Activated T-helper 1 cell treated with anti-CD3 and anti-CD28 coated beads, Interleukin-2, amount 50 U/mL, for 16 hours (primary cell): Measurements from ENCODE around the gene ETV6.

Experiments
- DNase-seq, 2 donors: peaks; one replicate each; pipeline ENCODE4 v3.0.0-alpha.2; 2020; ENCODE audit warnings: low read depth in 1 of 2, low spot score in 1 of 2

ETV6 gene

DNA sequence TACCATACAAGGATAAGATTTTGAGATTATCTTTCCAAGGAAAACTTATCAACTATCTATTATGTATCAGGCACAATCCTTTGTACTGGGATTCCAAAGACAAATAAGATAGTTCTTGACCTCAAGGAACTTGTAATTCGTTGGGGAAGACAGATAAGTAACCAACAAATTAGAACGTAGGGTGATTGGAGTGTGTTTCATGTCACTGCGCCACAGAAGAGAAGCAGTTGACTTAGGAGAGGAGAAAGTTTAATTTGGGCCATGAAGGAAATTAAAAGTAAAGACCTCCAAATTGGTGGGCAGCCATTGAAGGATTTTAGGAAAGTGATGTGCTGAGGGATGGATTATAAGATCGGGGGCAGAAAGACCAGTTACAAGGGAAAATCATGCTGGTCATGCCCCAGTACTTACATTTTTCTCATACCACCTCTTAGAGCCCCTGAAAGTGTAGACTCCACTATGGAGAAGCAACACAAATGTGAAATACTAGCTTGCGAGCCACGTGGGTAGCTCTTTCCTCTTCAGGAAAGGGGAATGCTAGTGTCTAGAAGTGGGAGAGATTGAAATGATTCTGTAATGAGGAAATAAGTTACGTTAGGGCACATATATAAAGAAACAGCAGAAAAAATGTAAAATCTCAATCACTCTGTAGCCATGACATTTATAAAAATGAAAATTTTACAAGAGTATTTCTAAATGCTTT, 148.7 kb downstream of the ETV6 start:
- no peak for DNase-seq

DNA sequence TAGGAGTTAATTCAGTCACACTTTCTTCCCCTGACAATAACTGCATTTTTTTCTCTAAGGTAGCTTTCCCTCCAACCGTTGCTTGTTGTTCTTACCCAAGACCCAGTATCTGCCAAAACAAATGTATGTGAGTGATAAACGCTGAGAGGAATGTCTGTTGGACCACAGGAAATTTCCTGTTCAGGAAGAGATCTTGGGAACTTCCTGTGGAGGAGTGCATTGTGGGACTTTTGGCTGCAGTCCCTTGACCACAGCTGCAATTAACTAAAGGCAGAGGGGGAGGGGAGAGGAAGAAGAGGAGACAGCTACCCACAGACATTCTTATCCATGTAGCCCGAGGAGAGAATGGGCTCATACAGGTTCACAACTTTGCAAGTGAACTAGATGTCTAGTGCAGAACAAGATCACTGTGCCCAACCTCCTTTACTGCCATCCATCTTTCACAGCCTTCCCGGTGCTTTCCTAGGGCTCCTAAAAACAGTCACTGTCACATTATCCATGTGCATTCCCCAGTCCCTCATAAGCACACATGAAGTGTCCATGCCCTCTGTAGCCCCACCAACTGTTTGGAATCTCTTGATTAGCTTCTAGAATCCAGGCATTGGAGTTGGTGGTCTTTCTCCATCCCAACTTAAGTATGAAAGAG, 149.5 kb downstream of the ETV6 start:
- DNase-seq: no peak

DNA sequence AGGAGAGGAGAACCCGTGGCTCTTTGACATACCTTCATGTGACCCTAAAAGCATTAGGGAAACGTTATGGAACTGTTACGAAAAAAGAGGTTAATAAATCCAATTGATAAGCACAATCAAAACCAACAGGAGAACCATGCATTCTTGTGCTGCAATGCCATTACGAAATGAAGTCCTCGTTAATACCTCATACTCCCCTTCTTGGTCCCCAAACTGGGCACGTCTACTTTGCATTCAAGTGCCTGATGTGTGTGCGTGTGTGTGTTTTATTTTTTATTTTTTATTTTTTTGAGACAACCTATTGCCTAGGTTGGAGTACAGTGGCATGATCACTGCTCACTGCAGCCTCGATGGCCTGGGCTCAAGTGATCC, 150.0 kb downstream of the ETV6 start:
- no peak for DNase-seq

DNA sequence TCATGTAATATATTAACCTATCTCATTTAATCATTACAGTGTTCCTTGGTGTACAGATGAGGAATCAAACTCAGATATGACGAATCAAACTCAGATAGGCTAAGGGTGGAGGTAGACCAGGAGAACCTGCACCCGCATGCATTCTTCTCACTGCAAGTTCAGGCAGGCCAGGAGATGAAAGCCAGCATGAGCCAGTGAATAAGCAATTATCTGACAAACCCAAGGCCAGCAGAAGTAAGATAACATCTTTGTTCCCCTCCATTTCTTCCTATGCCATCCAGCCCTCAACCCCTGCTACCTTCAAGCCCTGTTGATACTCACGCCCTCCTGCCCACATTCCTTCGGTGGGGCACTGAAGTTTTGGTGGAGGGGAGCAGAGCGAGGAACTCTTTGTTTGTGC, 152.2 kb downstream of the ETV6 start:
- DNase-seq: no peak

DNA sequence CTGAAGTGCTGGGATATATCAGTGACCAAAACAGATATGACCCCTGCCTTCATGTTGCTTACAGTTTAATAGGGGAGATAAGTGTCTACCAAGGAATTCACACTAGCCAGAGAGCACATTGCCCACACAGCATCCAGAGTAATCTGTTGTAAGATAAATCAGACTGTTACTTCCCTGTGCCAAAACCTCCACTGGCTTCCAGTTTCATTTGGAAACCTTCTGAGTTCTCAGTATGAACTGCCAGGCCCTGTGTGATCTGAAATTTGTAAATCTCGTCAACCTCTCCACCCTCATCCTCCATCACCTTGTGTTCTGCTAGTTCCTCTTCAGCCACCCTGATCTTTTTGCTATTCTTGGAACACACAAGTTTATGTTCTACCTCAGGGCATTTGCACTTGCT, 154.7 kb downstream of the ETV6 start:
- no peak for DNase-seq

DNA sequence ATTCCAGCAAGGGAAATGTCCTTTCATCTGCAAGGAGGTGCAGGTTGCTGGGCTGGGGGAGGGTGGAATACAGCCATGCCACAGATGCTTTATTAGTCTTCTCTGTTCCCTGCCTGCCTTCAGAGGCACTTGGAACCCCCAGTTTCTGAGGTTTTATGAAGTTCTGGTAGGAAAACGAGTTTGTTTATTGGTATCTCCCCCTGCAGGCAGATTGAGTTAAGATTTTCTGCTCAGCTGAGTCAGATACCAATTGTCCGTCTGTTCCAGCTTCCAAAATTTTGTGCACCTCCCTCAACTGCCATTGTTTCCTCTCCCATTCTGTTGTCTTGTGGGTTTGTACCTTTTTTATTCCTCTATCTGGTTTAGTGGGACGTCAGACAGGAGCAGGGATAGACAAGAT, 155.6 kb downstream of the ETV6 start:
- DNase-seq: no peak

DNA sequence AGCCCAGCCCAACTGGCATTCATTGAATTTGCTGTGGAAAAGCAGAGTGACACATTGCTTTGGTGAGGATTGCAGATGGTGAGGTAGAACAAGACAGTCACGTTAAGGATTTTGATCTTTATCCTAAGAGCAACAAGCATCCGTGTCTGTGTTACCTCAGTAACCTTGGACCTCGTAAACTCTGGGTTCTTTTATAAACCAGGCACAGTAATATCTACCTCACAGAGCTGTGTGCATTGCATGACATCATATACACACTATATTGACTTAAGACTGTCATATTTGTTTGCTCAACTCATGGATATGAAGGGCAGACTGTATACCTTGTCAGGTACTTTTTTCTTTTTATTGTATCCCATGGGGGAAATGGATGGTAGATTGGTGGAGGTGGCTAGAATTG, 156.2 kb downstream of the ETV6 start:
- no peak for DNase-seq

DNA sequence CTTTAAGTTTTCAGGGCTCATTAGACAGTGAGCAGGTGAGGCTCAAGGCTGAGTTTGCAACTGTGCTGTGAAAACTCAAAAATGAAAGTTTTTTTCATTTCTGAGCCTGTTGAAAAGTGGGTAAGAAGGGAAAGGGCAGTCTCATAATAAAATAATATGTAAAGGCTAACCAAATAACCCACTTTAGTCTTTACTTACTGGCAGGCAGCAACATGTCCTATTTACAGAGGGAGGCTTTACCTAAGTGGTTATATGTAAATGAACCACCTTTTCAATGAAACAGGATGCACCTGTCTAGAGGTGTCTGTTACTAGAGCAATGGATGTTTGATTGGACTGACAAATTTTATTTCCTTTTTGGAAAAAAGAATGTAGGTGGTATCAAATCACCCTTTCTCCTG, 158.0 kb downstream of the ETV6 start:
- DNase-seq: no peak

DNA sequence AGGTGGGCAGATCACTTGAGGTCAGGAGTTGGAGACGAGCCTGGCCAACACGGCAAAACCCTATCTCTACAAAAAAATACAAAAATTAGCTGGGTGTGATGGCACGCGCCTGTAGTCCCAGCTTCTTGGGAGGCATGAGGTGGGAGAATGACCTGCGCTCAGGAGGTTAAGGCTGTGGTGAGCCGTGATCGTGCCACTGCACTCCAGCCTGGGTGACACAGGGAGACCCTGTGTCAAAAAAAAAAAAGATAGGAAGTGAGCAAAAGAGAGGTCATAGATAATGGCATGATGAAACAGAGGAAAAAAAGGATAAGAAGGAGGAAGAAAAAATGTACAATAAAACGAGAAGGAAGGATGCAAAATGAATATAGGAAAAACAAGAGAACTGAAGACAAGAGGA, 159.5 kb downstream of the ETV6 start:
- DNase-seq: no peak

DNA sequence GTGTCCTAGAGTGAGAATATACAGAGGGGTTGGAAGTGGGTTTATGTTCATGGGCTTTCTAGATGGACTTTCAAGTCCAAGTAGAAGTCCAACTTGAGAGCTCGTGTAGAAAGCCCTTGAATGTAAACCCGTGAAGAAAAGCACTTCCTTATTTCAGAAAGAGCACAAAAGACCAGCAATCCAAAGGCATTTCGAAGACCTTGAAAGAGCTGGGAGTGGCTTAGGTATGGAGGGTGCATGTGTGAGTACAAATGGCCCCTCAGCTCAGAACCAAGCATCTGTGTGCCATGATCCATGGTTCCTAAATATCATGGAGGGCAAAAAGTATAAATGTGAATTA, 160.7 kb downstream of the ETV6 start:
- DNase-seq: no peak

DNA sequence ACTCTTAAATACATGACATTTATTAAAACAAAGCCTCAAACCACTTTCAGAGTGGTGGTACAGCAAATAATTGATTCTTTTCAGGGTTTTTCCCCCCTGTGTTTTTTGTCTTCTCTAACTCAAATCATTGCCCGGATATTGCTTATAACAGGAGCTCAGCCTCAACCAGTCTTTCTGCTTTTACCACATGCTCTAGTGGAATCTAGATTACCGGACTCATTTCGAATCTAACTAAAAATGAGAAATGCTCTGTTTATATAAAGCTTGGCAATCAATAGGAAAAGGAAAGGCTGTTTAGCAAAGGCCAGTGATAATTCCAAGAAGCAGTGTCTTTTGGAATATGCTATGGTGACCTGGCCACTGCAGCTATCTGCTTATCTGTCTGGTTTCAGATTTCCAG, 161.5 kb downstream of the ETV6 start:
- DNase-seq: no peak

DNA sequence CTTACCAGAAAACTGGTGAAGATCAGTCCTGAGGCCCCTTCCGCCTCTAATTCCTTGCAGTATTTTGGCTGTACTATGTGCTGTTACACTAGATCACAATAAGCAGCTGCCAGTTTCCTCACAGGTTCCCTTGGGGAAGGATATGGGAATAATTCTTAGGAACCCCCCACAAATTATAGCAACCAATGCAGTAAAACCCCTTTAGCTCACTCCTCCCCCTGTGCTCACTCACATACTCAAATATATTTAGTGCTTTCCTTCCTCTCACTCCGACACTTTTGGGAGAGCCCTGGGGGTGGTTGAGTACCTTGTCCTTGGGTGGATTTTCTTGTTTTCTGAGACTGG, 162.7 kb downstream of the ETV6 start:
- no peak for DNase-seq

DNA sequence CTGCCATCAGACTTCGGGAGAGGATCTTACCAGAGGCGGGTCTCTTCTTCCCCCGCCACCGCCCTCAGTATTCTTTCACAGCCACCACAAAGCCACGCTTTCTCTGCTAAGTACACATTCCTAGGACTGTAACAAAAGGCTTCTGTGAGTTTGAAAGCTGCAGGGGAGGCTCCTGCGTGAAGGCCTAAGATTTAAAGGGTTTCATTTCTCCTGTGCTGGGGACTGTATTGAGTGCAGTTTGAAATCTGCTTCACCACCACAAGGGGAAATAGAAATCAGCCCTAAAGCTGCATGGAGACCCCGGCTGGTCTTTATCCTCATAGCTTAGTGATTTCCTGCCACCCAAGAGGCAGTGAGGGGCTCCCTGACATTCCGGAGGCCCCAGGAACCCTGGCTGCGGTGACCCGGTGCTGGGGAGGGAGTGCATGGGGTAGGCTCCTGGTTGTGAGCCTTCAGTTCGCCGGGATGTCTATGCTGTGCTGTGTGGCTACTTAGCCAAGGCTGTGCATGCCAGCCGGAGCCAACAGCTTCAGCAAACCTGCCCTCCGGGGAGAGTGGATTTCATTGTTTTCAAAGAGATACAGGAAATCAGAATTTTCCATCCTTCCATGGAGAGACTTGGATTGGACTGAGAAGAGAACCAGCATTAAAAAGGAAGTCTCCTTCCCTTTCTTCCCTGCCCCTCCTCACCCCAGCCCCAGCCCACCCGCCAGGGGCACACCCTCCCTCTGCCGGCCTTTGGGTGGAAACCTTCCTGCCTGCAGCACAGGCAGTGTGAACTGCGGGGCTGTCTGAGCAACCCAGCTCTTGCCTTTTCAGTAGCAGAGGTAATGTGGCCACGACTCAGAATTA, 163.3 kb downstream of the ETV6 start:
- DNase-seq: no peak

DNA sequence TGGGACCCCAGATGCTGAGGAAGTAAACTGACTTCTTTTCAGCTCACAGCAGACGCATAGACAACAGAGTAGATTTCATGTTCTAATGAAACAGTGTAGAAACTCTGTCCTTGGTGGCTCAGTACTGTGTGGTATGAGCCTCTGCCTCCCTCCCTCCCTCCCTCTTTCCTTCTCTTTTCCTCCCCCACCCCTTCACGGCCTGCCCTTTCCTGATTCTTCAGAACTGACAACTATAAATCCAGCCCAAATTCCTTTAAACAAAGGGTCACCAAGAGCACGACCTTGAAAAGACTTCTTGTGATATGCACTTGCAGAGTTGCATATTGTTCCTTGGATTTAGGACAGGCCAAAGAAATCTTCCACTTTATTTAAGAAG, 164.0 kb downstream of the ETV6 start:
- DNase-seq: no peak

DNA sequence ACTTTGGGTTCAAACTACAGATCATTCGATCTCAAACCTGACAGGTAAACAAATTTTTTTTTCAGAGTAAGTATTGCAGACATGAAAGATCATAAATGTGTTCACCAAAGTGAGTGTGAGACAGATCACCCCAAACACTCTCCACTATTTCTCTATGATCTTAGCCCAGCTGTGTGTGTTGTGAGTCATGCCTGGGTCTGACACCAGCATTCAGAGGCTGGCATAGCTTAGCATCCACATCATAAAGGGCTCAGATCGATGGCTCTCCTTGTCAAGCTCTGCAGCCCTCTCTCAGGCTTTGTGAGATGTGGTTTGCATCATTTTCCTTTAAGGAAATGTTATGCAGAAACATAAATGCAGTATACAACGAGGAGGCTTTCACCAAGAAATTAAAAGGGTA, 164.9 kb downstream of the ETV6 start:
- DNase-seq: no peak

DNA sequence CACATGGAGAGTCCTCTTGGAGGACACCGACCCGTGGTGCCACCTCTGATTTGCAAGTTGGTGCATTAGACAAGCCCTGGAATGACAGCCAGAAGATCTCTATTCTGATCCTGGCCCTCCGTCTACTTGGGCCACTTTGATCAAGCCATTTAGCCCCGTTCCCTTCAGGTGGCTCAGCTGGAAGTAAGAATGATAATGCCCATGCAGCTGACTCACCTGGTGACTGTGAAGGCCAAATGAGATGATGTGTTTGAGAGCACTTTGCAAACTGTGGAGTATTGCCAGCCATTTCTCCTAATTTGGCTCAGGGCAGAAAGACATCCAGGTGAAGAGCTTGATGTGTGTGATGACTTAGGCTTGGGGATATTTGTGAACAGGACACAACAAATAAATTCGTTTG, 165.9 kb downstream of the ETV6 start:
- DNase-seq: no peak

DNA sequence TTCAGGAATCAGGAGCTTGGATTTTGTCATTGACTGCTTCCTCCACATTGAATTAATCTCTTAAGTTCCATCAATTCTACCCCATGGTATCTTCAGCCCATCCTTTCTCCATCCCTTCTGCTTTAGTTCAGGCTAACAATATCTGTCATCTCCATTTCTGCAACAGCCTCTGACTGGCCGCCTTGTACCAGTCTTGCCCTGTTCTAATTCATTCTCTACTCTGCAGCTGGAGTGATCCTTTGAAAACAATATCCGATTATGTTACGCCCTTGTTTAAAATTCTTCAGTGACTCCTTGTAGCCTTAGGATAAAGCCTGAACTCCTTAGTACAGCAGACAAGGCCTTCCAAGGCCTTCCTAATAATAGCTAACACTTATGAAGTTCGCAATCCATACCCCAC, 170.2 kb downstream of the ETV6 start:
- no peak for DNase-seq

DNA sequence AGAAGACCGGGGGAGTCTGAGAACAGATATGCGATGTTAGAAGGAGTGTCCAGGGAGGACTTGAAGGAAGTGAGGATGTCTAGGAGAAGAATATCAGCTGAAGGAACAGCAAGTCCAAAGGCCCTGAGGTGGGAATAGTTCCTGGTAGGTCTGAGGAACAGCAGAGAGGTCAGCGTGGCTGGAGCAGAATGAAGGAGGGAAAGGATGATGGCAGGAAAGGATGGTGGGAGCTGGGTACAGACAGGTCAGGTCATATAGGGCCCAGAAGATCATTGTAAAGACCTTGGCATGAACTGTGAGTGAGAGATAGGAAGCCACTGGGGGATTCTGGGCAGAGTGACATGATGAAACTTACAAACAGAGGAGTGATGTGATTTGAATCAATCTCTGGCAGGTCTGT, 171.0 kb downstream of the ETV6 start:
- no peak for DNase-seq

DNA sequence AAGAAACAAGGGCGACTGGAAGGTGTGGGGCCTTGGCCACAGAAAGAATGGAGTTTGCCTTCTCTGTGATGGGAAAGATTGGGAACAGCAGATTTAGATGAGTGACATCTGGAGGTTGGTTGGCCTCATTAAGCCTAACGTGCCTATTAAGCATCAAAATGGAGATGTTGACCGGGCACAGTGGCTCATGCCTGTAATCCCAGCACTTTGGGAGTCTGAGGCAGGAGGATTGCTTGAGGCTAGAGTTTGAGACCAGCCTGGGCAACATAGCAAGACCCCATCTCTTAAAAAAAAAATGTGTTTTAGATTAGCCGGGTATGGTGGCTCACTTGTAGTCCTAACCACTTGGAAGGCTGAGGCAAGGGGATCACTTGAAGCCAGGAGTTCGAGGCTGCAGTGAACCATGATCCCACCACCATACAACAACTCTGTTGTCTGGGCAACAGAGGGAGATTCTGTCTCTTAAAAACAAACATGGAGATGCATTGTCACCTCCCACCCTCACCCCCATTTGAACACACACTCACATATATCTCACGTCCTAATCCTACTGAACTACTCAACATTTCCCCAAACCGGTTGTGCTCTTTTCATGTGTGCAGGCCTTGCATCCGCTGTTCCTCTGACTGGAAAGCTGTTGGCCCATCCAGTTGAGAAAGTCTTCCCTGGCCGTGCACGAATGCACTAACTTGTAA, 172.1 kb downstream of the ETV6 start:
- no peak for DNase-seq

DNA sequence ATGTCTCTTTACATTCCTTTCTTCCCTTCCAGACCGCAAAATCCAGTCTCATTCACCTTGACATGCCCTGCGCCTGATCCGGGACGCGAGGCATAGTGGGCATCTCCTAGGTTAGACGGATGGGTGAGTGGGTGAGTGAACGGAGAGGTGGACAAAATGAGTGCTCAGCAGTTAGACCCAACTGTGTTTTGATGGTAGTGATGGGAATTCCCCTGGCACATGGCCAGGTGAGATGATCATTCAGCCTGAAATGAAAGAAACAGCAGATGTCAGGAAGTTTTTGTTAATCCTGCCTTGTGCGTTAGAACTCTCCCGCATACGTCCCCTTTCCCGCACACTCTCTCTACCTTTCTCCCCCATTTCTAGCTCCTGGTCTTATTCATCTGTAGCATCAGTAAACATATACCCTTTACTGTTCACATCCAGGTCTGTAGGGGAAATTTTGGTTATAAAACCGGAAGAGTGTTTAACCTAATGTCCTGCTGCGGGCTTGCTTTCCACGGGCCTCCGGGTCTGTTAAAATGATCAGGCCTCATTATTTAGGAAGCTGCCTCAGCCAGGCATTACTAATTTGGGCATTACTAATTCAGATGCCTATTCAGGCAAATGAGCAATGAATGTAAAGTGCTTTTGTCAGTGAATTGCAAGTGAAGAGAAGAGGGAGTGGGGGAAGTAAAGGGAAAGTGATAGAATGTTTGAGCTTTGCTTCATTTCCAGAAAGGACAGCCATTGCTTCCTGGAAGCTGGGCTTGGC, 172.8 kb downstream of the ETV6 start:
- DNase-seq: peak in 1 of 2 donors; percentile 47

DNA sequence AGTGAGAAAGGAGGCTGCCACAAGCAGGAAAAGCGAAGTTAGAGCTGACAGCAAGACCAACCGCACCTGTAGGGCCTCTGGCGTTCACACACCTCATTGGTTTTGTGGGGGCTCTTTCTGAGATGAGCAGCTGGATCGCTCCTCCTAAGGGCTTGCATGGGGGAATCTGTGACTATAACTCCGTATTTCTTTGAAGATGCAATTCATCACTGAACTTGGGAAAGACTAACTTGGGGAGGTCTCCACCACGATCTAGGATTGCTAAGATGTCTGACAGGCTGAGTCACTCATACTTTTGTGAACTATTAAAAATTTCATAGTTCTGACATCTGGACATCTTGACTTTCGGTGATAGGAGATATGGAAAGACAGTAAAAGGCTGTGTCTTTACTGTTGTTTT, 173.6 kb downstream of the ETV6 start:
- DNase-seq: no peak
